ENCODE results near the gene TOMM20.

The TOMM20 gene

GRCh38 chr1:235067396-235068157 is 61.1 kb downstream of the TOMM20 start (continued):
- TF ChIP-seq ZNF473 (tag by site-specific recombination; IDR thresholded peaks at IDR 0.05) (no peak; the same call in 1 of the 2 replicates), ZNF560 (tag by site-specific recombination; IDR thresholded peaks at IDR 0.05; ENCODE audit: borderline replicate concordance) (no peak), ZNF211 (tag by site-specific recombination; IDR thresholded peaks at IDR 0.05; ENCODE audit: low read depth) (no peak), TRIM28 (IDR thresholded peaks at IDR 0.05; ENCODE audit: borderline replicate concordance, low read length) (no peak), ZNF654 (tag by site-specific recombination; IDR thresholded peaks at IDR 0.05; ENCODE audit: low read depth) (no peak), ZNF670 (tag by site-specific recombination; IDR thresholded peaks at IDR 0.05; ENCODE audit: low read depth) (no peak), ZNF280C (tag by site-specific recombination; IDR thresholded peaks at IDR 0.05) (no peak), ZNF426 (tag by site-specific recombination; IDR thresholded peaks at IDR 0.05) (no peak), PRDM6 (tag by site-specific recombination; IDR thresholded peaks at IDR 0.05) (no peak), ZFP37 (tag by site-specific recombination; IDR thresholded peaks at IDR 0.05) (peak; percentile 96), ZFP69B (tag by site-specific recombination; IDR thresholded peaks at IDR 0.05) (peak; percentile 65), GLI2 (tag by site-specific recombination; IDR thresholded peaks at IDR 0.05; ENCODE audit: borderline replicate concordance, low read depth) (no peak; the same call in 1 of the 2 replicates), PRDM1 (tag by site-specific recombination; IDR thresholded peaks at IDR 0.05) (peak; percentile 75), ZNF394 (tag by site-specific recombination; IDR thresholded peaks at IDR 0.05; ENCODE audit: borderline replicate concordance) (peak; percentile 84), ZNF10 (tag by site-specific recombination; IDR thresholded peaks at IDR 0.05) (peak; percentile 41; the same call in 1 of the 2 replicates), KLF10 (tag by site-specific recombination; IDR thresholded peaks at IDR 0.05) (peak; percentile 81), RBAK (tag by site-specific recombination; IDR thresholded peaks at IDR 0.05) (no peak), PRDM2 (tag by site-specific recombination; IDR thresholded peaks at IDR 0.05; ENCODE audit: borderline replicate concordance) (no peak; the same call in 1 of the 2 replicates), ZNF747 (tag by site-specific recombination; IDR thresholded peaks at IDR 0.05) (no peak), ZNF132 (tag by site-specific recombination; IDR thresholded peaks at IDR 0.05; ENCODE audit: borderline replicate concordance) (no peak), ZNF121 (tag by site-specific recombination; IDR thresholded peaks at IDR 0.05) (no peak), FEZF1 (tag by site-specific recombination; IDR thresholded peaks at IDR 0.05) (peak; percentile 87), ZNF596 (tag by site-specific recombination; IDR thresholded peaks at IDR 0.05) (no peak), ZNF266 (tag by site-specific recombination; IDR thresholded peaks at IDR 0.05; ENCODE audit: low read depth) (no peak), ZNF19 (tag by site-specific recombination; IDR thresholded peaks at IDR 0.05; ENCODE audit: low read depth) (no peak), ZNF830 (tag by site-specific recombination; IDR thresholded peaks at IDR 0.05; ENCODE audit: low read depth) (no peak), GFI1B (tag by site-specific recombination; IDR thresholded peaks at IDR 0.05) (no peak), ZBTB48 (tag by site-specific recombination; IDR thresholded peaks at IDR 0.05) (peak; percentile 95), ZSCAN30 (tag by site-specific recombination; IDR thresholded peaks at IDR 0.05) (0 out of 2 replicates have a peak, but pooled peaks have one; percentile 71), ZNF362 (tag by site-specific recombination; IDR thresholded peaks at IDR 0.05) (no peak)
